Stimulated activated naive CD8-positive, alpha-beta T cell treated with anti-CD3 and anti-CD28 coated beads, Interleukin-15, Interleukin-2, amounts not matched to agents 100 ng/mL and 50 ng/mL, for 24 hours (primary cell): ENCODE measurements around the gene SYNE1.
"Not testable (repeated sequence)": the region's sequence is repeated elsewhere in the genome, so short reads cannot be mapped to it uniquely, and the experiment has no call there.

Experiments
- H3K27ac Mint-ChIP-seq: one replicate; pipeline ENCODE4 v1.8.0; 2021; ENCODE audit warnings: mild to moderate bottlenecking, mixed read lengths
- H3K27me3 Mint-ChIP-seq: one replicate; pipeline ENCODE4 v1.8.0; 2021; ENCODE audit warnings: mixed read lengths
- H3K36me3 Mint-ChIP-seq: one replicate; pipeline ENCODE4 v1.8.0; 2021; ENCODE audit warnings: low read depth, mixed read lengths
- H3K4me1 Mint-ChIP-seq: one replicate; pipeline ENCODE4 v1.8.0; 2021; ENCODE audit warnings: low read depth, mixed read lengths
- H3K4me3 Mint-ChIP-seq: one replicate; pipeline ENCODE4 v1.8.0; 2021; ENCODE audit warnings: mild to moderate bottlenecking, mixed read lengths
- H3K9me3 Mint-ChIP-seq: one replicate; pipeline ENCODE4 v1.8.0; 2021; ENCODE audit warnings: mixed read lengths

The SYNE1 gene

DNA sequence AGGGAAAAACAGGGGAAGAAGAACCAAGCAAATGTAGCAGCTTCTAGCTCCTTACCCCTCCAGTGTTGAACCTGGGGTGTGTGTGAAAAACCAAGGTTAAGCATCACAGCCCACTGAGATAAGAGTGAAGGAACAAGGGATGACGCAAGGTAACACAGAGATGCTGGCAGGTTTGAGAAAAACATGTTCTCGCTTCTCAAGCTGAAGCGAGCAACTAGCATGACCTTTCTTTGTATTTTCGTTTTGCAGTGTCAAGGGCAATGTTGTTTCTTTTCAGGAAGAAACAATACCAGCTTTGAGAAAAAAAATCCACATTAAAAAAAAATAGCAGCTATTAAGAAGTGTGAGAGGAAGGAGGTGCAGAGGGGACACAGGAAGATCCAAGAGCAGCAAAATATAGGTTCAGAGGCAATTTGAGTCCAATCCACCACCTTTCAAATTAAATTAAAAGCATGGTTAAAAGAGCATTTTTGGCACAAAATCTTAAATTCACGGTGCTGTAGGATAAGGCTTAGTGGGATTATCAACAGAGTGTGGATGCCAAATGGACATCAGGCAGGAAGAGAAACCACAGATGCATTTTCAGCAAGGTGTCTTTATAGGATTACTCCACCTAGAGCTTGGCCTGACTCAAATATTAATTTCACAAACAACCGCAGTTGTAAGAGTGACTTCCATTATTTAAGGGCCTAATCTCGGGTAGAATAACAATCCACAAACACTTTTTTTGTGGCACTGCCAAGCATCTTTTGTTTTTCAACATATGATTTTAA lies 70.9 kb downstream of the SYNE1 start:
- H3K4me3 Mint-ChIP-seq, result no peak overlapping the region
- no peaks in the 10 kb centered on the region for H3K27me3 Mint-ChIP-seq
- H3K4me1 Mint-ChIP-seq, result peaks cover 3% of the 10 kb centered on the region
- H3K27ac Mint-ChIP-seq, result no peak overlapping the region
- H3K9me3 Mint-ChIP-seq, result no peaks in the 10 kb centered on the region
- H3K36me3 Mint-ChIP-seq, result no peaks in the 10 kb centered on the region

DNA sequence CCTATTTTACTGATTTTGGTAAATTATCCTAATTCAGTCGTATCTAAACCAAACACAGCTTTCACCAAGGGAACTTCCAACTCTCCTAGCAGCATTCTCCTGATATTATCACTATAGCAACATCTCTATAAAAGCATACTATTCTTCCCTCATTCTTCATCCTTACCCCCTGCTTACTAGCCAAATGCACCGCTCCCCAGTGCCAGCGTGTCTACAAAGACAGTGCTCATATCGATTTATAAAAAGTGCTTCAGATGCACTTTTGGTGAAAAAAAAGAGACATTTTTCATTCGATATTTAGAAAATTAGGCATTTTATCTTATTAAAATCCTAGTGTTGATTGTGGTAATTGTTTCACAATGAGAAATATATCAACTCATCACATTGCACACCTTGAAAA lies 74.0 kb downstream of the SYNE1 start:
- no peak overlapping the region for H3K27ac Mint-ChIP-seq
- no peaks in the 10 kb centered on the region for H3K27me3 Mint-ChIP-seq

DNA sequence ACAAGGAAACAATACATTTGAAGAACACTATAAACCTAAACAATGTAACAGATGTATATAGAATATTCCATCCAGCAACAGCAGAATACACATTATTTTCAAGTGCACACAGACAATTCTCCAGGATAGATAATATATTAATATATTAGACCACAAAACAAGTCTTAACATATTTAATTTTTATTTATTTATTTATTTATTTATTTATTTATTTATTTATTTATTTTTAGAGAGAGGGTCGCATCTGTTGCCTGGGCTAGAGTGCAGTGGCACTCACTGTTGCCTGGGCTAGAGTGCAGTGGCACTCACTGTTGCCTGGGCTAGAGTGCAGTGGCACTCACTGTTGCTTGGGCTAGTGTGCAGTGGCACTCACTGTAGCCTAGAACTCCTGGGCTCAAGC lies 78.4 kb downstream of the SYNE1 start:
- H3K4me1 Mint-ChIP-seq, H3K36me3 Mint-ChIP-seq, H3K4me3 Mint-ChIP-seq, H3K27ac Mint-ChIP-seq, H3K27me3 Mint-ChIP-seq: not testable (repeated sequence)
- H3K9me3 Mint-ChIP-seq, result peaks cover 10% of the 10 kb centered on the region

More for the DNA sequence above, 74.0 kb downstream of the SYNE1 start:
- H3K4me3 Mint-ChIP-seq, result no peak overlapping the region
- H3K4me1 Mint-ChIP-seq, result no peaks in the 10 kb centered on the region
- no peaks in the 10 kb centered on the region for H3K36me3 Mint-ChIP-seq
- no peaks in the 10 kb centered on the region for H3K9me3 Mint-ChIP-seq

DNA sequence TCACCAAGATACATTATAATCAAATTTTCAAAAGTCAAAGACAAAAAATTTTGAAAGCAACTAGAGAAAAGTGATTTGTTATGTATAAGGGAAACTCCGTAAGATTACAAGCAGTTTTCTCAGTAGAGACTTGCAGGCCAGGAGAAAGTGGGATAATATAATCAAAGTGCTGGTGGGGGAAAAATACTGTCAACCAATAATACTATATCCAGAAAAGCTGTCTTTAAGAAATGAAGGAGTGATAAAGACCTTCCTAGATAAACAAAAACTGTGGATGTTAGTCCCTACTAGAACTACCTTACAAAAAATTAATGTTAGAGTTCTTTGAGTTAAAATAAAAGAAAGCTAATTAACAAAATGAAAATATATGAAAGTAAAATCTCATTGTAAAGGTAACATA lies 79.7 kb downstream of the SYNE1 start:
- no peaks in the 10 kb centered on the region for H3K36me3 Mint-ChIP-seq

DNA sequence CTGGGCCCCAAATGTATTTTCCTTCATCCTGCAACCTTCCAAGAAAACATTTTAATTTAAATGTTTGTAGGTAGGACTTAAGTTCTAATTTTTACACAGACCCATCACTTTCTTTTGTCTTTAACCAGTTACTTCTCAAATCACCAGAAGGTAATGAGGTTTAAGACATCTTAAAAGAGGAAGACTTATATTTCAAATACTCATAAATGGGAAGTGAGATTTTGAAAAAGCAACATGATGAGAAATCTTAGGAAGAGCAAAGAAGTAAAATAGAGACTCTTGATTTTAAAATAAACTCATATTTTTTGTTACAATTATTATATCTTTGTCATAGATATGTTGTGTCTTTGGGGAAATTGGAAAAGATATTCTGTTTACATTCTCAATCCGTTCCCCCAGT lies 82.3 kb downstream of the SYNE1 start:
- H3K27ac Mint-ChIP-seq, result no peak overlapping the region
- H3K27me3 Mint-ChIP-seq, result peaks cover 4% of the 10 kb centered on the region
- H3K4me1 Mint-ChIP-seq, result no peaks in the 10 kb centered on the region
- H3K9me3 Mint-ChIP-seq, result peaks cover 10% of the 10 kb centered on the region
- H3K36me3 Mint-ChIP-seq, result no peaks in the 10 kb centered on the region
- no peak overlapping the region for H3K4me3 Mint-ChIP-seq

More for the DNA sequence above, 79.7 kb downstream of the SYNE1 start:
- Mint-ChIP-seq H3K4me3 (no peak overlapping the region), H3K27me3 (peaks cover 4% of the 10 kb centered on the region), H3K9me3 (peaks cover 10% of the 10 kb centered on the region), H3K4me1 (no peaks in the 10 kb centered on the region), H3K27ac (no peak overlapping the region)

DNA sequence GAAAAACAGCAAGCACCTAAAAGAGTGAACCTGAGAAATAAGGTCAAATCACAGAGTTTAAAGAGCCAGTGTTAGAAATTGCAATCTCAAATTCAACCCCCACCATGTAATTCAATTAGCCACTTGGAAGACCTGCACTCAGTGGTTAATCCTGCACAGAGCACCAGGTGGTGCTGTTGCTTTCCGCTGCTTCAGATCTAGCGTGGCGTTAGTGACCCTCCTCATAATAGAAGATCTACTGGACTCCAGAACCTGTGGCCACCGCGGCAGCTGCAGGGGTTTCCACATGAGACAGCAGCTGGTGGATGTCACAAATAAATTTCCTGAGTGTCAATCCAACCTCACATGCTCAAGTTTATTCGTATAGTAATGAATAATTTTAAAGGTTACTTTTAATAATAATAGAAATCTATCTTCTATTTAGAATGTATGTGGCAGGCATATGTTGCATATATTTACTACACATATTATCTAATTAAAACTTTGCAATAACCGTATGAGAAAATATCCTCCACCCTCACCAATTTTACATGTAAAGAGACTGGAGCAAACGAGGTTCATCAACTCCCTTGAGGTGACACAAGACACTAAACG lies 84.4 kb downstream of the SYNE1 start:
- Mint-ChIP-seq H3K27ac (no peak overlapping the region), H3K4me1 (no peaks in the 10 kb centered on the region), H3K9me3 (peaks cover 10% of the 10 kb centered on the region), H3K27me3 (peaks cover 4% of the 10 kb centered on the region), H3K4me3 (no peak overlapping the region), H3K36me3 (no peaks in the 10 kb centered on the region)

DNA sequence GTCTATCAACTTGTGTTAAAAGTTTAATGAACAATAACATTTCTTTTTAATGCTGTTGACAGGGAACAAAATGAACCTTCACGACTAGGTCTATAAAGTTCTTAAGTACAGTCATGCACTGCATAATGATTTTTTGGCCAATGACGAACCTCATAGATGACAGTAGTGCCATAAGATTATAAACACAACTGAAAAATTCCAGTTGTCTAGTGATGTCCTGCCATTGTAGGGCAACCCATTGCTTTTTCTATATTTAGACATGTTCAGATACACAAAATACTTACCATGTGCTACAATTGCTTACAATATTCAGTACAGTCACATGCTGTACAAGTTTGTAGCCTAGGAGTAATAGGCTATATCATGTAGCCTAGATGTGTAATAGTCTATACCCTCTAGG lies 93.6 kb downstream of the SYNE1 start:
- H3K27me3 Mint-ChIP-seq, result no peaks in the 10 kb centered on the region
- H3K9me3 Mint-ChIP-seq, result no peaks in the 10 kb centered on the region
- H3K27ac Mint-ChIP-seq, result no peak overlapping the region
- H3K4me1 Mint-ChIP-seq, result no peaks in the 10 kb centered on the region
- H3K36me3 Mint-ChIP-seq, result no peaks in the 10 kb centered on the region
- no peak overlapping the region for H3K4me3 Mint-ChIP-seq

DNA sequence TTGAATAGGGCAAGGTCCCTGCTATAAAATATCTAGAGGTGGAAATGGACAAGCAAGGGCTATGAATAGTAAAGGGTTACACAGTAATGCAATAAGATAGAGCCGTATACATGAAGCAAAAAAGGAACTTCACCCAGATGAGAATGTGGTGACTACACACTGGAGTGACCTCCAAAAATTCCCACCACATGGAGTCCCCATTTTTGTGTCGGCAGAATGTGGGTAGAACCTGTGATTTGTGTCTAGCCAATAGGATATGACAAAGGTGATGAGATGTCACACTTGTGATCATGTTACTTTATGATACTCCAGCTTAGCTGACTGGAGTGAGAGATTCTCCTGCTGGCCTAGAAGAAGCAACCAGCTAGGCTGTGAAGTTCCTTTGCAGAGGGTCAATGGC lies 96.8 kb downstream of the SYNE1 start:
- H3K4me1 Mint-ChIP-seq, result no peaks in the 10 kb centered on the region
- no peaks in the 10 kb centered on the region for H3K36me3 Mint-ChIP-seq
- H3K27ac Mint-ChIP-seq, result no peak overlapping the region
- no peak overlapping the region for H3K4me3 Mint-ChIP-seq
- no peaks in the 10 kb centered on the region for H3K9me3 Mint-ChIP-seq
- H3K27me3 Mint-ChIP-seq, result peaks cover 4% of the 10 kb centered on the region

DNA sequence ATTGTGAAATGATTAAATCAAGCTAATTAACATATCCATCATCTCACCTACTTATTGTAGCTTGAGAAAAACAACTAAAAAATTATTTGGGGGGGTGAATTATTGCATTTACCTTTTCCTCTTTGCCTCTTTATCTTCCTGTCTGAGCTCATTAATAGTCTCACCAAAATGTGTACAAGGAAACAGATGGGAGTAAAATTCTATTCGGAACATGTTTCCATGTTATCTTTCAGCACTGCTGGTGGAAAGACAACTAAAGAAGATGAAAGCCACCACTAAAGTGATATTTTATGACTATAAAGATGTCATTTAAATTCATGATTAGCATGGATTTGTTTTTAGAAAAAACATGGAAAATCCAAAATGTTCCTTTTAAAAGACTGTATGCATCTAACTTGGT lies 102.6 kb downstream of the SYNE1 start:
- Mint-ChIP-seq H3K9me3 (no peaks in the 10 kb centered on the region), H3K4me3 (no peak overlapping the region), H3K4me1 (no peaks in the 10 kb centered on the region), H3K27me3 (peaks cover 4% of the 10 kb centered on the region), H3K27ac (no peak overlapping the region), H3K36me3 (no peaks in the 10 kb centered on the region)

DNA sequence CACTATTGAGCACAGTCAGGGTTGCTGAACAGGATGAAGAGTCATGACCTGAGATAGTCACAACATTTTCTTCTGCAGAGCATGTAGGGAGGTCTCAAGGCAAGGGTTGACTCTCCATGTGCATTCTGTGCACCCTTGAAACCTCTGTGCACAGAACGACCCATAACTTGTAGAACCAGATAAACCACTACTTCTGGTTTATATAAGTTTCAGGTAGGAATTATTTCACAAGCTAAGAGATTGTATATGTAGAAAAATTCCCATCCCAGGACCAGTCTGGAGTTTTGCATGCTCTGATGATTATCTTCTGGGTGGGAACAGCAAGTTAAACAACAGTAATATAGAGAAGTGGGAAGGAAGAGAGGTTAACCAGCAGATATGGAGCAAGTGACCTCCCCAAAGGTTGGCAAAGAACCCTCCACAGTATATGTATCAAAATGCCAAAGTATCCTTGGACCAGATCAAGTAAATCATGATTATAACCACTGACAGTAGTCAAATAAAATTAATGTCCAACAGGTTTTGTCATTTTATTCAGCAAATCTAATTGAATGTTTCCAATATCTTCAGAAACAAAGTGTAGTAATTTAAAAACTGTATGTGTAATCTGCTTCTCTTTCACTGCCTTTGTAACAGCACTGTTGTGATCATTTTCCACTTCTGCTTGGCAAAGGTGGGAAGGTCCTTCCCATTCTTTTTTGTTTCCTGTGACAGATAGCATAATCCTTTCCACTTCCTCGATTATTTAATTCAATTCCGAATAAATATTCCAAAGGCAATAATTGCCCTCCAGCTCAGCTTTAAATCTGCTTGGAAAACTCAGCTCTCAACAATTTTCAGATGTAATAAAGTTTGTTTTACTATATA lies 104.4 kb downstream of the SYNE1 start:
- Mint-ChIP-seq H3K4me3 (no peak overlapping the region), H3K4me1 (no peaks in the 10 kb centered on the region), H3K27ac (no peak overlapping the region), H3K9me3 (no peaks in the 10 kb centered on the region), H3K27me3 (peaks cover 7% of the 10 kb centered on the region), H3K36me3 (no peaks in the 10 kb centered on the region)

DNA sequence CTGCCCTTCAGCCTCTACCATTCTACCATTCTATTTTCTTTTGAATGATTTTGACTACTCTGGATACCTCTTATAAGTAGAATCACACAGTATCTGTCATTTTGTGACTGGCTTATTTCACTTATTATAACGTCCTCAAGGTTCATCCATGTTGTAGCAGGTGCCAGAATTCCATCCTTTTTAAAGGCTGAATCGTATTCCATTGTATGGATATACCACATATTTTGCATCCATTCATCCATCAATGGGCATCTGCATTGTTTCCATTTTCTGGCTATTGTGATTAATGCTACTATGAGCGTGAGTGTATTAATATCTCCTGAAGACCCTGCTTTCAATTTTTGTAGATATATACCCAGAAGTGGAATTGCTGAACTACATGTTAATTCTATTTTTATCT lies 105.5 kb downstream of the SYNE1 start:
- H3K4me3 Mint-ChIP-seq, result no peak overlapping the region
- no peak overlapping the region for H3K27ac Mint-ChIP-seq
- H3K27me3 Mint-ChIP-seq, result peaks cover 8% of the 10 kb centered on the region
- H3K4me1 Mint-ChIP-seq, result no peaks in the 10 kb centered on the region
- no peaks in the 10 kb centered on the region for H3K36me3 Mint-ChIP-seq
- no peaks in the 10 kb centered on the region for H3K9me3 Mint-ChIP-seq

DNA sequence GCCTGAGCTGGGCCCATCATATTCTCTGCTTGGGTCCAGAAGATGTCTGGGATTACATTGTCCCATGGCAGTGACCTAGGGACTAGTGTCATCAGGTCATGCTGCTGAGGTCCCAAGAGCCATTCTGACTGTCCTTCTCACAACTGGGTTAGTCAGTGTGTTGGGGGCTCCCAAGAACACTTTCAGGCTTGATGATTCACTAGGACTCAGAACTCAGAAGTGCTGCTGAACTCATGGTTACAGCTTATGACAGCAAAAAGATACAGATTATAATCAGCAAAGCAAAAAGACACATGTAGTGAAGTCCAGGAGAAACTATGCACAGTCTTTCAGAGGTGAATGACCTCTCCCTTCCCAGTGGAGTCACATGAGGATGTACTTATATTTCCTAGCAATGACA lies 107.8 kb downstream of the SYNE1 start:
- H3K27me3 Mint-ChIP-seq, result peaks cover 5% of the 10 kb centered on the region
- no peak overlapping the region for H3K4me3 Mint-ChIP-seq
- no peak overlapping the region for H3K27ac Mint-ChIP-seq
- H3K4me1 Mint-ChIP-seq, result no peaks in the 10 kb centered on the region
- H3K9me3 Mint-ChIP-seq, result no peaks in the 10 kb centered on the region
- H3K36me3 Mint-ChIP-seq, result no peaks in the 10 kb centered on the region

DNA sequence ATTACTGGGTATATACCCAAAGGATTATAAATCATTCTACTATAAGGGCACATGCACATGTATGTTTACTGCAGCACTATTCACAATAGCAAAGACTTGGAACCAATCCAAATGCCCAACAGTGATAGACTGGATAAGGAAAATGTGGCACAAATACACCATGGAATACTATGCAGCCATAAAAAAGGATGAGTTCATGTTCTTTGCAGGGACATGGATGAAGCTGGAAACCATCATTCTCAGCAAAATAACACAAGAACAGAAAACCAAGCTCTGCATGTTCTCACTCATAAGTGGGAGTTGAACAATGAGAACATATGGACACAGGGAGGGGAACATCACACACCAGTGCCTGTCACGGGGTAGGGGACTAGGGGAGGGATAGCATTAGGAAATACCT lies 123.0 kb downstream of the SYNE1 start:
- H3K27me3 Mint-ChIP-seq, H3K36me3 Mint-ChIP-seq, H3K4me1 Mint-ChIP-seq, H3K27ac Mint-ChIP-seq, H3K9me3 Mint-ChIP-seq, H3K4me3 Mint-ChIP-seq: not testable (repeated sequence)

DNA sequence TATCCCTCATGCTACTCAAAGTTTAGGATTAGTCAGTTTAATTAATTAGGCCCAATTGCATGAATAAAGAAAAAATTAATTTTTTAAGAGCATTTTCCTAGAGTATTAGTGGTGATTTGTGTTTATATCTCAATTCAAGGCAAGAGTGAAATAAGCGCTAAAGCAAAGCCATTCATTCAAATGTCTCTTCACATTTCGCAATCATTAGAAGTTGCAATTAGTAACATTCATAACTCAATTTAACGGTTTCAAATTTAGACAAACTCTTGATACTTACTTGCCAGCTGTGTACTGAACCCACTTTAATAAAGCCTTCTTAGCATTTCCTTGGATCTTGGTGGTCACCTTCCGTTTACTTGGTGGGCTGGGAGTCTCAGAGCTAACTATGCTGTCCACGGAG lies 127.2 kb downstream of the SYNE1 start:
- Mint-ChIP-seq H3K4me3 (no peak overlapping the region), H3K27me3 (no peaks in the 10 kb centered on the region), H3K4me1 (no peaks in the 10 kb centered on the region), H3K9me3 (no peaks in the 10 kb centered on the region), H3K27ac (no peak overlapping the region), H3K36me3 (no peaks in the 10 kb centered on the region)

DNA sequence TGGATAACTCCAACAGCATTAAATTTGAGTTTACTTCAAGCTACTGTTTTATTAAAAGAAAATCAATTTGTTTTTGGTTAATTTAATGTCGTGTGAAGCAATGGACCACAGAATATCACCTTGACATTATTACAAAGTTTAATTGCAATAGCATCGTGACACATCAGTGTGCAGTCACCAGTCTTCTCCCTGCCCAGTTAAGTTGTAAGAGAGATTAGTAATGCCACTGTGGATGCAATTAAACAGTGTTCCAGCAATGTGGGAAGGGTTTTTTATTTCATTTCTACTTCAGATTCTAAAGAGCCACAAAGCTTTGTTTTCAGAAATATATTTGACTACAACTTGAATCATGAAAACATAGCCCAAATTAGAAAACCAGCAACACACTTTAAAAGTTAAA lies 128.7 kb downstream of the SYNE1 start:
- H3K27me3 Mint-ChIP-seq, result no peaks in the 10 kb centered on the region
- H3K27ac Mint-ChIP-seq, result no peak overlapping the region
- no peaks in the 10 kb centered on the region for H3K9me3 Mint-ChIP-seq
- H3K4me3 Mint-ChIP-seq, result no peak overlapping the region
- H3K4me1 Mint-ChIP-seq, result no peaks in the 10 kb centered on the region
- no peaks in the 10 kb centered on the region for H3K36me3 Mint-ChIP-seq
